OCI-LY3 (cell line): ENCODE results near the gene DISP1.

Experiments used
- H2AFZ ChIP-seq: fragments of 200-600, 300-600 bp; shearing (Covaris generic); 2 replicates; pipeline ENCODE4 v1.6.0; 2014; ENCODE audit warnings: antibody characterized with exemption, low read depth, low read length
- H3K27ac ChIP-seq: fragments of 200-600, 300-600 bp; sonication (generic); 2 replicates; pipeline ENCODE4 v1.5.1; 2014; ENCODE audit warnings: mild to moderate bottlenecking, low read length, moderate library complexity, mixed read lengths
- H3K27me3 ChIP-seq: fragments of 200-600, 300-600 bp; sonication (generic); 2 replicates; pipeline ENCODE4 v1.6.1; 2014; ENCODE audit warnings: low read depth, low read length, mixed read lengths
- H3K36me3 ChIP-seq: fragments of 200-600, 300-600 bp; sonication (generic); replicated peaks from 2 replicates; pipeline ENCODE3; 2014; ENCODE audit warnings: low read depth, low read length, mixed read lengths
- H3K4me1 ChIP-seq: fragments of 300-600, 200-600 bp; sonication (generic); 2 replicates; pipeline ENCODE4 v1.6.1; 2014; ENCODE audit warnings: low read length, mixed read lengths
- H3K4me2 ChIP-seq: fragments of 200-600, 300-600 bp; sonication (generic); 2 replicates; pipeline ENCODE4 v1.6.1; 2014; ENCODE audit warnings: low read length, mixed read lengths
- H3K4me3 ChIP-seq: fragments of 300-600, 200-600 bp; sonication (generic); 2 replicates; pipeline ENCODE4 v1.5.1; 2014; ENCODE audit warnings: antibody characterized with exemption, mild to moderate bottlenecking, low read length, moderate library complexity
- H3K79me2 ChIP-seq: fragments of 300-600, 200-600 bp; shearing (Covaris generic); 2 replicates; pipeline ENCODE4 v1.6.1; 2014; ENCODE audit warnings: mild to moderate bottlenecking, low read length, mixed read lengths
- H3K9ac ChIP-seq: fragments of 300-600, 200-600 bp; shearing (Covaris generic); 2 replicates; pipeline ENCODE4 v1.6.0; 2014; ENCODE audit warnings: mild to moderate bottlenecking, low read length, moderate library complexity
- H3K9me3 ChIP-seq: fragments of 200-600, 300-600 bp; shearing (Covaris generic); 2 replicates; pipeline ENCODE4 v1.6.1; 2014; ENCODE audit warnings: low read length, mixed read lengths; ENCODE audit not compliant: insufficient read depth
- H4K20me1 ChIP-seq: fragments of 200-600, 300-600 bp; sonication (generic); 2 replicates; pipeline ENCODE4 v1.6.1; 2016; ENCODE audit warnings: low read length, mixed read lengths; ENCODE audit not compliant: insufficient read depth
- EZH2phosphoT487 ChIP-seq: fragments of 200-600 bp; shearing (Covaris generic); IDR thresholded peaks from 2 replicates; pipeline ENCODE4 v1.6.1; 2018; ENCODE audit warnings: antibody characterized with exemption, mixed run types, low read depth
- TF ChIP-seq, protein P1 (sequence below): fragments of 200-600, 300-600 bp; sonication (generic); IDR thresholded peaks from 2 replicates; pipeline ENCODE4 v1.5.1; 2014; ENCODE audit warnings: antibody characterized with exemption, low read length, low read depth

The DISP1 gene

DNA sequence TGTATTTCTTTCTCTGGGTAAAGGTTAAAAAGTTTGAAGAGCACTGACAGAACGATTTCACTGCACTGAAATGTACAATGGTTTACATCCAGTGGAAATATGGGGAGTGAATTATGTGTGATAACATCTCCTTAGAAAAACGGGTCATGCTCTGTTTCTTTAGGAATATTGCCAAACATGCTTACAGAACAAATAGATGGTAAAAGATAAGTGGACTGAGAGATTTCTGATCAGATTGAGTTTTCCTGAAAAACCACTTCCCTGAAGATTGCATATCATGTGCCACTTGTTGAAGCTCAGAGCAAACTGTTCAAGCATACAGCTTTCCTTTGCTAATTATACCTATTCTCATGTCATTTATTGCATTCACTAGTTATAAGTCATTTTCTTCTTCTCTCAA is 29.9 kb upstream of the DISP1 start:
- H4K20me1 ChIP-seq, result no peaks in the 10 kb centered on the region
- H3K79me2 ChIP-seq, result no peaks in the 10 kb centered on the region
- H3K4me2 ChIP-seq, result no peak overlapping the region
- no peak for TF ChIP-seq EZH2phosphoT487
- TF ChIP-seq, protein P1, sequence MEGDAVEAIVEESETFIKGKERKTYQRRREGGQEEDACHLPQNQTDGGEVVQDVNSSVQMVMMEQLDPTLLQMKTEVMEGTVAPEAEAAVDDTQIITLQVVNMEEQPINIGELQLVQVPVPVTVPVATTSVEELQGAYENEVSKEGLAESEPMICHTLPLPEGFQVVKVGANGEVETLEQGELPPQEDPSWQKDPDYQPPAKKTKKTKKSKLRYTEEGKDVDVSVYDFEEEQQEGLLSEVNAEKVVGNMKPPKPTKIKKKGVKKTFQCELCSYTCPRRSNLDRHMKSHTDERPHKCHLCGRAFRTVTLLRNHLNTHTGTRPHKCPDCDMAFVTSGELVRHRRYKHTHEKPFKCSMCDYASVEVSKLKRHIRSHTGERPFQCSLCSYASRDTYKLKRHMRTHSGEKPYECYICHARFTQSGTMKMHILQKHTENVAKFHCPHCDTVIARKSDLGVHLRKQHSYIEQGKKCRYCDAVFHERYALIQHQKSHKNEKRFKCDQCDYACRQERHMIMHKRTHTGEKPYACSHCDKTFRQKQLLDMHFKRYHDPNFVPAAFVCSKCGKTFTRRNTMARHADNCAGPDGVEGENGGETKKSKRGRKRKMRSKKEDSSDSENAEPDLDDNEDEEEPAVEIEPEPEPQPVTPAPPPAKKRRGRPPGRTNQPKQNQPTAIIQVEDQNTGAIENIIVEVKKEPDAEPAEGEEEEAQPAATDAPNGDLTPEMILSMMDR, result no peak
- no peaks in the 10 kb centered on the region for H3K4me1 ChIP-seq
- no peak overlapping the region for H3K27ac ChIP-seq
- H3K27me3 ChIP-seq, result peaks cover 40% of the 10 kb centered on the region
- H3K36me3 ChIP-seq, result no peaks in the 10 kb centered on the region
- H3K9me3 ChIP-seq, result 0 out of 2 replicates have a peak, but pooled peaks cover 3% of the 10 kb centered on the region
- no peak overlapping the region for H3K9ac ChIP-seq
- no peak overlapping the region for H2AFZ ChIP-seq
- no peak overlapping the region for H3K4me3 ChIP-seq

DNA sequence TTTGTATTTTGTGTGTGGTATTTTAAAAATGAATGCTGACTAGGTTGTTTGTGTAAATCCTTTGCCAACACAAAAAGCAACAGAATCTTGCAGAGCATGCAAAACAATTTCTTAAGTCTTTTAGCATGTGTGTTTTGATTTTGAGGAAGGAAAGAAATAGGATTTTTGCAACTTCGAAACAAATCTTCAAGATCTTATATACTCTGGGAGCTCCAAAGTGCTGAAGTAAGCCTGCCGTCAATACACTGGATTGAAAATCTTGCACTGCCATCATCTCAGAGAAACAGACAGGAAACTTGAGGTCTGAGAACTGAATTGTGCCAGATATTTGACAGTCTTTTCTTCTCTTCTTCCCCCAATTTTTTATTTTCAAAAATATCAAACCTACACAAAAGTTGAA is 29.3 kb upstream of the DISP1 start:
- Histone ChIP-seq H3K79me2 (no peaks in the 10 kb centered on the region), H3K36me3 (no peaks in the 10 kb centered on the region), H4K20me1 (no peaks in the 10 kb centered on the region), H3K4me3 (no peak overlapping the region), H3K4me2 (no peak overlapping the region), H3K4me1 (no peaks in the 10 kb centered on the region), H2AFZ (no peak overlapping the region), H3K27ac (no peak overlapping the region), H3K27me3 (peaks cover 40% of the 10 kb centered on the region), H3K9me3 (0 out of 2 replicates have a peak, but pooled peaks cover 3% of the 10 kb centered on the region), H3K9ac (no peak overlapping the region)
- TF ChIP-seq, protein P1, result no peak
- no peak for TF ChIP-seq EZH2phosphoT487

DNA sequence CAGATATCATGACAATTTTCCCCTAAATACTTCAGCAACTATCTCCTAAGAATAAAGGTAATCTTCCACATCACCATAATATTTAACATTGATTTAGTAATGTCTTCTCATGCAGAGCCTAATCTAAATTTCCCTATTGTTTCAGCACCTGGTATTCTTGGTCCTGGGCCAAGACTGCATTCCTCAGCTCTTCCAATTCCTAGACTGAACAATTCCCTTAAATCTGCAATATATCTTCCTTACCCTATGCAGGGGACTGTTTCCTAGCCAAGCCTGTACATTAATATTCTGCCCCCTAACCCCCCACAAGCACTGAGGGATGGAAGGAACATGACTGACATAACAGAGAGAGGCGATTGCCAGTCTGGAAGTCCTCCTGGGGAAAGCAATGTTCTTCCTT is 28.7 kb upstream of the DISP1 start:
- no peak overlapping the region for H3K9ac ChIP-seq
- H3K27me3 ChIP-seq, result peaks cover 37% of the 10 kb centered on the region
- H3K4me3 ChIP-seq, result no peak overlapping the region
- no peaks in the 10 kb centered on the region for H4K20me1 ChIP-seq
- H3K79me2 ChIP-seq, result no peaks in the 10 kb centered on the region
- H3K4me1 ChIP-seq, result no peaks in the 10 kb centered on the region
- H2AFZ ChIP-seq, result no peak overlapping the region
- H3K4me2 ChIP-seq, result no peak overlapping the region
- no peak for TF ChIP-seq EZH2phosphoT487
- TF ChIP-seq, protein P1, result no peak
- no peaks in the 10 kb centered on the region for H3K36me3 ChIP-seq
- no peak overlapping the region for H3K27ac ChIP-seq
- H3K9me3 ChIP-seq, result 0 out of 2 replicates have a peak, but pooled peaks cover 3% of the 10 kb centered on the region

DNA sequence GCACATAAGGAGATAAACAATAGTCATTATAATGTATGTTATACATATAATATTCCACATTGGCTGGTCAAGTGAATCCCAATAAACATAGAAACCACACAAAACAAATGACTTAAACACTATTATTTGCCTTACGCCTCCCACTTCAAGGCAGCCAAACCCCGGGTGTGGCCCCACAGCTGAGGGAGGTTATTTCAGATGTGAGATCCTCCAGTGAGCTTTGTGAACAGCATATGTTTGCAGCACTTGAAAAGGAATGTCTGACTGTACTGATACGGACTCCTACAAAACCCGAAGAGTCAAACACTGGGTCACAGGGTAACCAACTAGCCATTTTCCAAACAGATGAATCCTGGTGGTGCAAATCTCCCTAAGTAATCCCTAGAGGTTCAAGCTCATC is 27.1 kb upstream of the DISP1 start:
- Histone ChIP-seq H3K27me3 (peaks cover 39% of the 10 kb centered on the region), H2AFZ (no peak overlapping the region), H3K9ac (no peak overlapping the region), H3K4me2 (no peak overlapping the region), H3K79me2 (no peaks in the 10 kb centered on the region), H3K27ac (no peak overlapping the region), H4K20me1 (no peaks in the 10 kb centered on the region), H3K36me3 (no peaks in the 10 kb centered on the region), H3K4me3 (no peak overlapping the region), H3K4me1 (no peaks in the 10 kb centered on the region), H3K9me3 (0 out of 2 replicates have a peak, but pooled peaks cover 3% of the 10 kb centered on the region)
- TF ChIP-seq, protein P1, result no peak
- TF ChIP-seq EZH2phosphoT487, result no peak
